ENCODE results near the gene DCAF17. TPM values are rescaled to one million over a fixed set of nuclear protein-coding genes. Genes with fewer than 3 reads are reported as not detected.
A peak's percentile ranks its signal among the peaks of the same experiment; 100 is the strongest.

The DCAF17 gene
- total RNA-seq, 6 experiments from 2014 or later, result 12.8 to 17.6 (median 15.2) TPM

GRCh38 chr2:171515672-171516298 is 81.8 kb downstream of the DCAF17 start:
- Mint-ChIP-seq H3K9me3 (no peaks in the 10 kb centered on the region), H3K27me3 (ENCODE audit: insufficient read depth) (peaks cover 7% of the 10 kb centered on the region; the same call in 1 of the 2 replicates), H3K27ac (no peak overlapping the region), H3K36me3 (ENCODE audit: low read depth) (peaks cover 5% of the 10 kb centered on the region; the same call in 1 of the 2 replicates), H3K4me1 (ENCODE audit: low read depth) (peaks cover 18% of the 10 kb centered on the region), H3K4me3 (peak overlapping the region; percentile 30; the same call in 1 of the 2 replicates)
- no peak for TF ChIP-seq CTCF (IDR thresholded peaks at IDR 0.05)
- peak; percentile 60 for DNase-seq

- TF ChIP-seq CTCF (IDR thresholded peaks at IDR 0.05), result no peak
- Mint-ChIP-seq H3K27ac (no peak overlapping the region), H3K4me1 (ENCODE audit: low read depth) (peaks cover 28% of the 10 kb centered on the region), H3K36me3 (ENCODE audit: low read depth) (no peaks in the 10 kb centered on the region), H3K4me3 (no peak overlapping the region), H3K27me3 (ENCODE audit: insufficient read depth) (no peaks in the 10 kb centered on the region; the same call in 1 of the 2 replicates), H3K9me3 (no peaks in the 10 kb centered on the region)
- no peak for DNase-seq
Observed at GRCh38 chr2:171516793-171517192, 82.8 kb downstream of the DCAF17 start.

GRCh38 chr2:171520471-171520870 is 86.4 kb downstream of the DCAF17 start:
- H3K36me3 Mint-ChIP-seq (ENCODE audit: low read depth), result peaks cover 4% of the 10 kb centered on the region; the same call in 1 of the 2 replicates
- H3K9me3 Mint-ChIP-seq, result no peaks in the 10 kb centered on the region
- TF ChIP-seq CTCF (IDR thresholded peaks at IDR 0.05), result no peak
- H3K27me3 Mint-ChIP-seq (ENCODE audit: insufficient read depth), result no peaks in the 10 kb centered on the region; the same call in 1 of the 2 replicates
- no peak for DNase-seq
- H3K4me1 Mint-ChIP-seq (ENCODE audit: low read depth), result peaks cover 43% of the 10 kb centered on the region
- H3K4me3 Mint-ChIP-seq, result no peak overlapping the region
- no peak overlapping the region for H3K27ac Mint-ChIP-seq

- Mint-ChIP-seq H3K4me1 (ENCODE audit: low read depth) (peaks cover 33% of the 10 kb centered on the region), H3K9me3 (no peaks in the 10 kb centered on the region), H3K36me3 (ENCODE audit: low read depth) (peaks cover 4% of the 10 kb centered on the region; the same call in 1 of the 2 replicates), H3K4me3 (peak overlapping the region; percentile 96), H3K27me3 (ENCODE audit: insufficient read depth) (no peaks in the 10 kb centered on the region), H3K27ac (peak overlapping the region; percentile 94)
- DNase-seq, result no peak
- TF ChIP-seq CTCF (IDR thresholded peaks at IDR 0.05), result no peak
Observed at GRCh38 chr2:171521361-171522051, 87.5 kb downstream of the DCAF17 start.

GRCh38 chr2:171522052-171522787 is 88.2 kb downstream of the DCAF17 start, which contains the start of gene CYBRD1:
Gene CYBRD1, plus strand, starts transcription at chr2:171522474. Its CDS starts 72 bp downstream, at chr2:171522546.
- peak; percentile 79 for DNase-seq
- peak within 1 kb of the TSS; percentile 94 for H3K27ac Mint-ChIP-seq
- no peaks in the 10 kb centered on the region for H3K9me3 Mint-ChIP-seq
- peaks cover 4% of the 10 kb centered on the region; the same call in 1 of the 2 replicates for H3K36me3 Mint-ChIP-seq (ENCODE audit: low read depth)
- peak within 1 kb of the TSS; percentile 96 for H3K4me3 Mint-ChIP-seq
- H3K27me3 Mint-ChIP-seq (ENCODE audit: insufficient read depth), result no peaks in the 10 kb centered on the region
- H3K4me1 Mint-ChIP-seq (ENCODE audit: low read depth), result peaks cover 30% of the 10 kb centered on the region
- peak; percentile 24 for TF ChIP-seq CTCF (IDR thresholded peaks at IDR 0.05)
